ENCODE results near the gene ABHD16B.

Gene ABHD16B

GRCh38 chr20:63893999-63894357 is 32.7 kb downstream of the ABHD16B start:
- Histone ChIP-seq H3K4me1 (ENCODE audit: insufficient read depth, low read length, poor library complexity, severe bottlenecking) (peaks cover 27% of the 10 kb centered on the region), H3K4me3 (ENCODE audit: low read length, poor library complexity, severe bottlenecking) (no peak overlapping the region)

DNA sequence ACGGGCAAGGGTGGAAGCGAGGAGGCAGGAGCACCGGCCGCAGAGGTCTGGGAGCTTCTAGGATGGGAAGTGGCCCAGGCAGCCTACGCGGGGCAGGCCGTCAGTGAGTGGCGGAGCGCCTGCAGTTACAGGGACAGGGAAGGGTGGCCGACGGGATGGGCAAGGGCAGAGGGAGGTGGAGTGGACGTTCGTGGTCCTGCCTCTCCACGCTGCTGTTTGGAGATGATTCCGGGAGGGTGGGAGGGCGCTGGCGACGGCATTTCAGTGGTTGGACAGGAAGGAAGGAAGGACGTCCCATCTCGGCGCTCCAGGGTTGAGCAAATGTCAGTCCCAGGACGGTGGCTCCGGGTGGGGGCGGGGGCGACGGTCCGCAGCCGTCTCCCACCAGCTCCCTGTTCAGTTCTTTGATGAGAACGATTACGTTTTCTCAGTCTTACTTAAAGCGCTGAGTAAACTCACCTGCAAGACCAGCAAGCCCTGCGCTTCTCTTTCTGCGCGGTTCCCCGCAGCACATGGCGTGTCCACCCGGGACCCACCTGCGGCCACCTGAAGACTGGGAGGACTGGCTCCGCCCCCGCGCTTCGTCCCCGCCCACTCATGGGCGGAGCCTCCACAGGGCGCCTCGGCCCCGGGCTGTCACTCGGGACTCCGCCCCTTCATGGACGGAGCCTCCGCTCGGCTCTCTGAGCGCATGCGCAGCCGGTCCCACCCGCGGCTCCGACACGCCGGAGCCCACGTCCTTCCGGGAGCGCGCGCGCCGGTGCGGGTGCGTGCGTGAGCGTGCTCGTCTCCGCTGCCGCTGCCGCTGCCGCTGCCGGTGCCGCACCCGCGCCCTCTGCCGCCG is 33.3 kb downstream of the ABHD16B start, which contains the start of gene DNAJC5:
Gene DNAJC5, plus strand, starts transcription at position 769 of the 844 bp plus-strand sequence. CDS start 33,220 bp downstream, outside the sequence.
- no peaks in the 10 kb centered on the region for H3K27me3 ChIP-seq (ENCODE audit: insufficient read depth, low read length, poor library complexity, severe bottlenecking)
- peak within 1 kb of the TSS; percentile 90 for H3K4me2 ChIP-seq (ENCODE audit: low read depth, low read length, poor library complexity, severe bottlenecking)
- no peaks in the 10 kb centered on the region for H3K9me3 ChIP-seq (ENCODE audit: insufficient read depth, low read depth, low read length)
- no peak for TF ChIP-seq EZH2phosphoT487 (IDR thresholded peaks at IDR 0.05; ENCODE audit: borderline replicate concordance)
- TF ChIP-seq CTCF (conservative IDR thresholded peaks at IDR 0.05; ENCODE audit: low read length), result no peak
- H3F3A ChIP-seq (ENCODE audit: low read depth), result peaks cover 12% of the 10 kb centered on the region; the same call in 1 of the 2 replicates
- peaks cover 19% of the 10 kb centered on the region; the same call in 1 of the 2 replicates for H3K36me3 ChIP-seq (ENCODE audit: insufficient read depth, low read length)
- peaks cover 36% of the 10 kb centered on the region for H4K20me1 ChIP-seq (ENCODE audit: insufficient read depth, low read length, poor library complexity, severe bottlenecking)
- peak within 1 kb of the TSS; percentile 85 for H3K9ac ChIP-seq (ENCODE audit: low read depth, low read length, poor library complexity, severe bottlenecking)
- H2AFZ ChIP-seq (ENCODE audit: low read length), result no peak within 1 kb of the TSS
- peaks cover 27% of the 10 kb centered on the region for H3K4me1 ChIP-seq (ENCODE audit: insufficient read depth, low read length, poor library complexity, severe bottlenecking)
- no peaks in the 10 kb centered on the region for H3K9me2 ChIP-seq (replicated peaks; ENCODE audit: low read depth, low read length)
- peak within 1 kb of the TSS; percentile 85 for H3K4me3 ChIP-seq (ENCODE audit: low read length, poor library complexity, severe bottlenecking)
- peaks cover 42% of the 10 kb centered on the region for H3K79me2 ChIP-seq (ENCODE audit: insufficient read depth, low read length)

More at GRCh38 chr20:63893999-63894357, 32.7 kb downstream of the ABHD16B start:
- peaks cover 36% of the 10 kb centered on the region for H3K79me2 ChIP-seq (ENCODE audit: insufficient read depth, low read length)
- peaks cover 12% of the 10 kb centered on the region; the same call in 1 of the 2 replicates for H3F3A ChIP-seq (ENCODE audit: low read depth)
- H3K9me2 ChIP-seq (replicated peaks; ENCODE audit: low read depth, low read length), result no peaks in the 10 kb centered on the region
- H3K36me3 ChIP-seq (ENCODE audit: insufficient read depth, low read length), result peaks cover 25% of the 10 kb centered on the region; the same call in 1 of the 2 replicates
- no peak overlapping the region for H2AFZ ChIP-seq (ENCODE audit: low read length)
- H3K27me3 ChIP-seq (ENCODE audit: insufficient read depth, low read length, poor library complexity, severe bottlenecking), result no peaks in the 10 kb centered on the region
- H3K9ac ChIP-seq (ENCODE audit: low read depth, low read length, poor library complexity, severe bottlenecking), result no peak overlapping the region
- no peaks in the 10 kb centered on the region for H3K9me3 ChIP-seq (ENCODE audit: insufficient read depth, low read depth, low read length)
- peaks cover 30% of the 10 kb centered on the region for H4K20me1 ChIP-seq (ENCODE audit: insufficient read depth, low read length, poor library complexity, severe bottlenecking)
- H3K4me2 ChIP-seq (ENCODE audit: low read depth, low read length, poor library complexity, severe bottlenecking), result no peak overlapping the region
- TF ChIP-seq EZH2phosphoT487 (IDR thresholded peaks at IDR 0.05; ENCODE audit: borderline replicate concordance) (no peak), CTCF (conservative IDR thresholded peaks at IDR 0.05; ENCODE audit: low read length) (no peak)

DNA sequence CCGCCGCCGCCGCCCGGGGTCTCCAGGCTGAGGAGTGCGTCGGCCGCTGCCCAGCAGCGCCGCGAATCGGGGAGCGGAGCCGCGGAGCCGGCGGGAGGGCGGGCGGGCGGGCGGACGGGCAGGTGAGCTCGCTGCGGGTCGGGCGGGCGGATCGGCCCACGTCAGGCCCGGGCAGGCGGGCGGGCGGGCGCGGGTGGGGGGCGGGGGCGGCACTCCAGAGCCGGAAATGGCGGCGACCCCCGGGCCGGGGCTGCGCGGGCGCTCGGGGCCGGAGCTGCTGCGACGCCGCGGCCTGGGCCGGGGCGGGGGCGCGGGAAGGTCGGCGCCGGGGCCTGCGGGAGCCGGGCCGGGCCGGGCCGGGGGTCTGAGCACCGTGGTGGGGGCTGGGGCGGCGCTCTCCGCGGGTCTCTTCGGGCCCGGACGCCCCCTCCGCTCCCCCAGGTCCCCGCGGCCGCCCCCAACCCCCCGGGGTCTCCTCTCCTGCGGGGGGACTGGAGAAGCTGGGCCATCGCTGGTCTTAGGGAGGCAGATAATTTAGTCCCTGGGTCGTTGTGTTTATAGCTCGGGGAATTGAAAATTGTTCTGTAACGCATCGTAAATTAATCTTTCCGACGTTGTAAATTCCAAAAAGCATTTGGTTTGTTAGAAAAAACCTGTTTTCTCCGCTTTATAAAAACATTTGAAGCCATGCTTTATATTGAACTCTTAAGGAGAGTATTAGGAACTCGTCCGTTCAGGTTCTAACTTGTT is 34.1 kb downstream of the ABHD16B start:
- peak overlapping the region; percentile 90 for H3K4me2 ChIP-seq (ENCODE audit: low read depth, low read length, poor library complexity, severe bottlenecking)
- peaks cover 50% of the 10 kb centered on the region for H3K79me2 ChIP-seq (ENCODE audit: insufficient read depth, low read length)
- peak overlapping the region; percentile 85 for H3K4me3 ChIP-seq (ENCODE audit: low read length, poor library complexity, severe bottlenecking)
- peak overlapping the region; percentile 85 for H3K9ac ChIP-seq (ENCODE audit: low read depth, low read length, poor library complexity, severe bottlenecking)
- no peaks in the 10 kb centered on the region for H3K9me3 ChIP-seq (ENCODE audit: insufficient read depth, low read depth, low read length)
- H3K9me2 ChIP-seq (replicated peaks; ENCODE audit: low read depth, low read length), result no peaks in the 10 kb centered on the region
- H4K20me1 ChIP-seq (ENCODE audit: insufficient read depth, low read length, poor library complexity, severe bottlenecking), result peaks cover 39% of the 10 kb centered on the region
- TF ChIP-seq EZH2phosphoT487 (IDR thresholded peaks at IDR 0.05; ENCODE audit: borderline replicate concordance), result no peak
- no peak for TF ChIP-seq CTCF (conservative IDR thresholded peaks at IDR 0.05; ENCODE audit: low read length)
- peaks cover 29% of the 10 kb centered on the region for H3K4me1 ChIP-seq (ENCODE audit: insufficient read depth, low read length, poor library complexity, severe bottlenecking)
- H2AFZ ChIP-seq (ENCODE audit: low read length), result no peak overlapping the region
- H3K27me3 ChIP-seq (ENCODE audit: insufficient read depth, low read length, poor library complexity, severe bottlenecking), result no peaks in the 10 kb centered on the region
- peaks cover 11% of the 10 kb centered on the region; the same call in 1 of the 2 replicates for H3K36me3 ChIP-seq (ENCODE audit: insufficient read depth, low read length)
- H3F3A ChIP-seq (ENCODE audit: low read depth), result peaks cover 12% of the 10 kb centered on the region; the same call in 1 of the 2 replicates
